Stimulated activated CD8-positive, alpha-beta memory T cell treated with anti-CD3 and anti-CD28 coated beads, Interleukin-4, amount 100 ng/mL, for 1 hour (primary cell): ENCODE results near the gene RAB13.

Experiments
- DNase-seq, 2 donors: peaks; one replicate each; pipeline ENCODE4 v3.0.0-alpha.2; 2020; ENCODE audit warnings: low read depth in 2 of 2, low spot score in 1 of 2

Gene RAB13

DNA sequence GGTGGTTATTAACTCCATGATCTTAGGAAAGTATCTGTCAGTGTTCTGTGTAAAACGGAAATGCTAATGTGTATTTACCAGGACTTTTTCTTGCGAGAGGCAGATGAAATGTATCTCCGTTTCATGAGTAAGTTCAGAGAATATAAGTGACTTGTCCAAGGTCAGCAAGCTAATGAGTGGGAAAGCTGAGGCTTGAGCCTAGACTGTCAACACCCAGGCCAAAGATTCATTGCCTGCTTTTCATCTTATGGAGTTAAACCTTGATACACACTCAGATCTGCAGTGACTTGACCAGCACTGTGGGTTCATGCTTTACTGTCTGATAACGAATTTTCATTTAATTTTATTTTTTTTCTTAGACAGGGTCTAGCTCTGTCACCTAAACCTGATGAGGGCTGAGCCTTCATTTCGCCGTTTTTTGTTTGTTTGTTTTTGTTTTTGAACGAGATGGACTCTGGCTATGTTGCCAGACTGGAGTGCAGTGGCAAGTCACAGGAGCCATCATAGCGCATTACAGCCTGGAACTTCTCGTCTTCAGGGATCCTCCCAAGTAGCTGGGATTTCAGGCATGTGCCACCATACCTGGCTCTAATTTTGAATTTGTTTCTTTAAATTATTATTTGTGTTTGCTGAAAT is 7.7 kb downstream of the RAB13 start:
- DNase-seq, result no peak

DNA sequence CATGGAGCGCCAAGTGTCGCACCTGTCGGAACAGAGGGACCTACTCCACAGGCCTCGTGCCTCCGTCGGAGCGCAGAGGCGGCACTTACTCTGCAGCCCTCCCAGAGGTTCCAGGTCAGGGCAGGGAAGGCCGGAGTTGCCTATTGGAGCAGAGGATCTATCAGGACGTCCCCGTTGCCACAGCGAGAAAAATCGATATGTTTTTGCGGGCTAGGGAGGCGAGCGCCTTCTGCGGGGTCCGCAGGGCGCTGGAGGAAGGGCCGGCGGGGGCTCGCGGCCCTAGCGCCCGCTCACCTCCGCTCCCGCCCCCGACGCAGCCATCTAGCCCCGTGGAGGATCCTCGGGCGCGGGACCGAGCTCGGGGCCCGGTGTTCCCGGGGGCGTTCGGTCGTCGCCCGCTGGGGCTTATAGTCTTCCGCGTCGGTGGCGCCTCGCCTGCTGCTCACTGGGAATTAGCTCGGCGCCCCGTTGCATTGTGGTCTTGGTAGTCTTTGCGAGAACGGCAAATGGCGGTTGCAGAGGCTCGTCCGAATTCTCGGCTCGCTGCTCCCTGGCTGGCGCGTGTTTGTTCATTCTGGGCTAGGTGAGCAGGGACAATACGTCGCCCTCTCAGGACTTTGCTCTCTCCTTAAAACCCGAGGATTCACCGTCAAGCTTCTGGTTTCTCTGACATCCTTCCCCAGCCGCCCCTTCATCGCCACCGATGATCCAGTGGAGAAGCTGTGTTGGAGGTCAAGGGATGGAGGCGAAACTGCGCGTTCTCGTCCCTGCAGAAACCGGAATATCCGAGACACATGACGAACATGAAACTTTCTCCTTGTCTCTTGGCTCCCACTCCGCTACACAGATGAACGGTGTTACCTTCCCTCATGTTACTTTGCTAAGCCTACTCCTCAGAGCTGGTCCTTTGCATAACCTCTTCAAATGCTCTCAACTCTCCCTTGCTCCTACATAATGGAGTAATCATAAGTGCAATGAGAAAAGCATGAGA is 8.6 kb downstream of the RAB13 start, which contains the start of gene JTB:
Gene JTB (minus strand): TSS at position 425 of the 991 bp plus-strand sequence. CDS start 422 bp downstream, at position 3.
- DNase-seq, result peak in 1 of 2 donors; percentile 66

DNA sequence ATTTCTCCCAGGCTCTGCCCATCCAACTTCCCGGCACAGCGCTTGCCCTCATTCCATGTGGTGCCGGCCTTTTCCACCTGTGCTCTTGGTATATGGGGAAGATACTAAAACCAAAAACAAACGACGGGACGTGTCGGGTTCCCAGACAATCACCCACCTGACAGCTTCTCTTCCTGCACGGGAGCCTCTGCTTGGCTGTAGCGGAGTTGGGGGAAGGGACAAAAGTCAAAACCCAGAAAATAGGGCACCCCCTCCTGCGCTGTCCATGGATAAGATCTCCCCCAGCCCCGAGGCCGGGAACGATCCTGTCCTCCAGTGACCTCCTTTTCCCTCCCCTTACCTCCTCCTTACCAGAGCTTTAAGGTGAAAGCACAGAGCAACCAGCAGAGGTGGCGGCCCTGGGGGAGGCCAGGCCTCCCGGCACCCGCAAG is 9.3 kb downstream of the RAB13 start:
- no peak for DNase-seq

DNA sequence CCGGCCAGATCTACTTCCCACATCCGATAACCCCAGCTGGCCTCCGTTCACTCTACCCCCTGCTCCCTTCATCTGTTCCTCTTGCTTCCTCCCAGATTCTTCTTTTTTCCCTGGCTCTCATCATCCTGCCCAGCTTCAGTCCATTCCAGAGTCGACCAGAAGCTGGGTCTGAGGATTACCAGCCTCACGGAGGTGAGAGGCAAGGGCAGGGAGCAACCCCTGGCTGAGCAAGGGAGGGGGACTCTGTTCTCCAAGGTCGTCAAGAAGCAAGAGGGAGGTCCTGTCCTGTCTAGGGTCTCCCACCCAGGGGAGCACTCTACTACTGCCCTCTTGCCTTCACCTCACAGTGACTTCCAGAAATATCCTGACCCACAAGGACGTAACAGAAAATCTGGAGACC is 12.6 kb downstream of the RAB13 start:
- DNase-seq, result no peak

DNA sequence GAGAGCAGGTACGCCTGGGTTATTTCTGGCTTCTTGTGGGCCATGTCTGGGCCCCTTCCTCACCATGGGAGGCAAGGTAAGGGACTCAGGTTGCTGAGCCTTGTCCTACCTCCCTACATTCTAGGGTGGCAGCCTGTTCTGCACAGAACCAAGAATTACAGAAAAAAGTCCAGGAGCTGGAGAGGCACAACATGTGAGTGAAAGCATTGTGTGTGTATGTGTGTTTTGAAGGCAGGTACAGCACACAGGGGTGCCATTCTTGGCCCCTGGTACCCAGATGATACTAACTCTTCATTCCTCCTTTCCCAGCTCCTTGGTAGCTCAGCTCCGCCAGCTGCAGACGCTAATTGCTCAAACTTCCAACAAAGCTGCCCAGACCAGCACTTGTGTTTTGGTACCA is 13.1 kb downstream of the RAB13 start:
- DNase-seq, result no peak

DNA sequence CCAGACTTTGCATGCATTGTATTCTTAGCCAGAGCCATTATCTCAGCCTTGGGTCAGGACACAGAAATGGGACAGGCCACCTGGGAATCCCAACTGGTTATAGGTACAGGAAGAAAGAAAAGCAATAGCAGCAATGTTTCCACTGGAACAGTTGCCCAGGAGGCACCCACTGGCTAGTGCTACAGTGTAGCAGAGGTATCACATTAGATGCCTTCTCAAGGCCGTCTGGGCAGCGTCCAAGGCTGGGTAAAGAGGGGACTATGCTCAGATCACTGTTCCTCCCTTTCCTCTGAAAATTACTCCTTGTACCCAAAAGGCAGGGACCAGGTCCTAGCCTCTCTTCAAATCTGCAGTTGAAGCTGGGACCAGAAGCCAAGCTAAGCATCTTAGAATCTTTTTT is 15.8 kb downstream of the RAB13 start:
- DNase-seq, result no peak

DNA sequence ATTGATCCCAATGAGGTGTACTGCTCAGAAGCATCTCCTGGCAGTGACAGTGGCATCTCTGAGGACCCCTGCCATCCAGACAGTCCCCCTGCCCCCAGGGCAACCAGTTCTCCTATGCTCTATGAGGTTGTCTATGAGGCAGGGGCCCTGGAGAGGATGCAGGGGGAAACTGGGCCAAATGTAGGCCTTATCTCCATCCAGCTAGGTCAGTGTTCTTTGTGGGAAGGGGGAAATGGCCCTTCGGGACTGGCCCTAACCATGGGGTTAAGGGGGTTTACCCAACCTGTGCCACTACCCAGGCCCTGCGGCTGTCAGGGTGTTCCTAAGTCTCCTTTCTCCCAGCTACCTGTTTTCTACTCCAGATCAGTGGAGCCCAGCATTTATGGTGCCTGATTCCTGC is 17.2 kb downstream of the RAB13 start:
- no peak for DNase-seq

DNA sequence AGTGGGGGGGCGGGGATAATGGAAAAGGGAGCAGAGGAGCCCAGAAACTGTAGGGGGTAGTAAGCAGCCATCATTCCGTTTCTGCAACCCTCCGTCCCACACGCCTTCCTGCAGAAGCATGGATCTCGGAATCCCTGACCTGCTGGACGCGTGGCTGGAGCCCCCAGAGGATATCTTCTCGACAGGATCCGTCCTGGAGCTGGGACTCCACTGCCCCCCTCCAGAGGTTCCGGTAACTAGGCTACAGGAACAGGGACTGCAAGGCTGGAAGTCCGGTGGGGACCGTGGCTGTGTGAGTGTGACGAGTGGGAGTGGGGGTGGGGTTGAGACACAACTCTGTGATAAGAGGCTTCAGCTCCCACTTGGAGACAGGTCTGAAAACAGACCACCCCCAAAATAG is 17.7 kb downstream of the RAB13 start:
- DNase-seq, result no peak

DNA sequence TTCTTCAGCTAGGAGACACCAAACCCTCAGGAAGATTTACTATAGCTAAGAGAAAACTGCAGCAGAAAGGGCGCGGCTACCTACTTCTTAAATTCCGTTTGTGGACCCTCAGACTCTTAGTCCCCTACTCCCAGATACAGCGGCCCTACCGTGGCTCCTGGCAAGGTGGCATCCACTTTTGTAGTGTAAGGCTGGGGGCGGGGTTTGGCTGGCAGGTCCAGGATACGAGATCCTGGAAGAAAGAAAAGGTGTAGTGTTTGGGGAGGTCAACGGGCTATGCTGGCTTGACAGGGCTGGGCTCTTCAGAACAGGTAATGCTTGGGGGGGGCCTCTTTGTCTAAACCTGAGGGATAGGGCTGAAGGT is 18.2 kb downstream of the RAB13 start:
- no peak for DNase-seq

DNA sequence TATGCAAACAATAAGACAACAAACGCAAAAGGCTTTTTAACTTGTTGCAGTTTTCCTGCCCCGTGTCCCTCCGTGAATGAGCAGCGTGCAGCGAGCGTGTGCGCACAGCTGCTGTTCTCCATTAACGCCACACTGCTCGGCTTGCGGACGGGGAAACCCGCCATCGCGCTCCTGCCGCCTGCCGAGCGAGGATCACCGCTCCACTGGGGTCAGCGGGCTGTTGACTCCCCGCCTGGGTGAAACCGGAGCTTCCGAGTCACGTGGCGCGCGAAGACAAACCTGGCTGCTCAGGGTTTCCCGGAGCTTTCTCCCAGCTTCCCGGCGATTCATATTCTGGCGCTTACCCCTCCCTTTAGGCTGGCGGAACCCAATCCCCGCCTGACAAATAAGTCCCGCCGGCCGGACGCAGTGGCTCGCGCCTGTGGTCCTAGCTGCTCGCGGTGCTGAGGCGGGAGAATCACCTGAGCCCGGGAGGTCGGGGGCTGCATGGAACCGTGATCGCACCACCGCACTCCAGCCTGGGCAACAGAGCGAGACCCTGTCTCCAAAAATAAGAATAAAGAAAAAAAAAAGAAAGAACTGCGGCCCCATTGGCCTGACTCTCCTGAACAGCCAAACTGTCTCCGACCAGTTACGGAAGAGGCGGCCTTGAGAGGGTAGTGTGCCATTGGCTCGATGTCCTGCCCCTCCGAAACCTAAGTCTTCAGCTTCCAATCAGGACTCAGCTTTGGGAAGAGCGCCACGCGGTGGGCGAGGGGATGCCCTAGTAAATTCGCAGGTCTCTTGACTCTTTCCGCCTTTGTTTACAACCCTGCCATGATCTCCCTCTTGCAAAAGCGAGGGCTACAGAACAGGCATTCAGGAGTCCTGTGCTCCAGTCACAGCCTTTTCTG is 18.8 kb downstream of the RAB13 start, which contains the start of gene CREB3L4:
Gene CREB3L4 (plus strand): TSS at position 796 of the 893 bp plus-strand sequence. CDS start 624 bp downstream, outside the sequence.
- DNase-seq, result peak; percentile 57 to 63

DNA sequence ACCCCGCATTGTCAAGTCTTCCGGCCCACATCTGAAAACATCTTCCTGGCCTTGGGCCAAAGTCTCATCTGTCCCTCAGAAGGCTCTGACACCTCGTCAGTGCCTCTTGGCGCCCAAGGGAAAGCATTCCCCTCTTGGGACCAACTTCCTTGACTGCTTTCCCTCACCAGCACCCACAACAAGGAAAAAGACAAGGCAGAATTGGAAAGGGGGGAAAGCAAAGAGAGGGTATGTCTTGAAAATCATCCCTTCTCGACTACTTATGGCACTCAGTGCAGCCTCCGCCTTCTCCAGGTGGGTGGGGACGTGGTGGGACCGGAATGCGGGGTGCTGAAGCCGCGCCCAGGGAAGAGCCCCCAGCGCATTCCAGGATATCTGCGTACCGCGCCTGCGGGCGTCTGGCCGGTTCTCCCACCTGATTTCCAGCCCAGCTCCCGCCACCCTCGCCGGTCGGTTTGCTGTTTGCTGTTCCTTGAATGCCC is 22.2 kb downstream of the RAB13 start:
- no peak for DNase-seq

DNA sequence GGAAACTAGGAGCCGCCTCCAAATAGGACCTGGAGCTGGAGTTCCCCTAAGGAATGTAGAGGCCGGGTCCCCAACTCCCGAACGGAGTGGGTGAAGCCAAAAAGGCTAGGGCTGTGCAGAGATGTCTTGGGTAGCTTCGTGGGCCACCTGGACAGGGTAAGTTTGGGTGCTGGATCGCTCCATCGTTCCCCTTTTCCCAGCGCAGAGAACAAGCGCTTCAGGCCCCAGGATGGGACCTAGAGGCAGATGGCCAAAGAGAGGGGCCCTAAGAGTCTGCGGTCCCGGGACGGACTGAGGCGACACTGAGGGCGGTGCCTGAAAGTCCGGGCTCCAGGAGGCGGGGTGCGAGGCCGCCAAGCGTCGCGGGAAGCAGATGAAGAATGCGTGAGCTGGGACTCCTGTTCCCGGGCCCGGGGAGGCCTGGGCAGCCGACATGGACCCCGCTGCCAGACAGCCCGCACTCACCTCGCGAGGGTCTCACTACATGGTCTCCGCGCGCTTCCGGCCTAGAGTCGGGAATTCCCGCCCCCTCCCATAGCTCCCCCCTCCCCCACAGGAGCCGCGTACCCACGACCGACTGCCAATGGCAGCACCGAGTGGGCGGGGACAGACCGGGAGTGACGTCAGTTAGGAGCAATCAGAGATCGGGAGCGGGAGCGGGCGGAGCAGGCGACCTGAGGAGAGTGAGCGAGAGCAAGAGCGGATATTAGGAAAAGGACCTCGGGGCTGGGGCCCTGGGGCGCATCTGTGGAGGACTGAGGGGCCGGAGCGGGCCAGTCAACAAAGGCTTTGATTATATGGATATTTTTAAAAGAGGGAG is 22.9 kb downstream of the RAB13 start, which contains the start of gene SLC39A1:
Gene SLC39A1 (minus strand): TSS at position 508 of the 820 bp plus-strand sequence. CDS start 822 bp downstream, outside the sequence.
- DNase-seq, result peak; percentile 84 to 87

DNA sequence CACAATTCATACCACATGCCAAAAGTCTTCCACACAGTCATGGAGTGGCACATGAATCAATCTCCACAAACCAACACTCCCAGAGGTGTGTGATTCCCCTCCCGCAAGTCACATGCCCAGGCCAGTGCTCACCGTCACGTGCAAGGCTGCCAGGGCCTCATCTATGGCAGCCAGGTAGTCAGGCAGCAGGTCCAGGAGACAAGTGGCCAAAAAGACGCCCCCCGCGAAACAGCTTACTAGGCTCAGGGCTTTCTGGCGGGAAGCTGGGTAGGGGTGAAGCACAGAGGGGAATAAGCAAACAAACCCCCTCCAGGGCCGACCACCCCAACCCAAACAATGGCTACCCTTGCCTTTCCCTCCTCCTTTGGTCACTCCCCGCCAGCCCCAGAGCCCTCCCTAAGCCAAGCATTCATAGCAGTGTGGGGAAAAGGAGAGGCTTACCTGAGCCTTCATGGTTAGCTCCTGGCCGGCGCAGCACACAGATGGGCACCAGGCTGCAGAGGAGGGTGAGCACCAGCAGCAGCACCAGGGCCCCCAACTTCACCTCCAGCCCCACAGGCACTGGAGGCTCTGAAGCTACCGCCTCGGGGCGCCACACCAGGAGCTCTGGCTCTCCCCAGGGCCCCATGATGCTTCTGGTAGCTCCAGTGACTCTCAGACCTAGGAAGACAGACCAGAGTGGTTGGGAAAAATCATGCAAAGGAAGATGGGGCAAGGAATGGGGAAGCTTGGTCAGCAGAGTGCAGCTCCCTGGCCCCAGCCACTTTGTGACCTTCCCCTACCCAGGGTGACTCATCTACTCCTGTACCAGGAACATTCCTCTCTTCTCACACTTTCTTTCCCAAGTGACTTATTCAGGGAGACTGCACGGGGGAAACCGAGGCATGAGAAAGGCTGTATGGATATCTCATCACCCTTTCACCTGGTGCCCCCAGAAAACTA is 23.8 kb downstream of the RAB13 start:
- DNase-seq, result no peak

DNA sequence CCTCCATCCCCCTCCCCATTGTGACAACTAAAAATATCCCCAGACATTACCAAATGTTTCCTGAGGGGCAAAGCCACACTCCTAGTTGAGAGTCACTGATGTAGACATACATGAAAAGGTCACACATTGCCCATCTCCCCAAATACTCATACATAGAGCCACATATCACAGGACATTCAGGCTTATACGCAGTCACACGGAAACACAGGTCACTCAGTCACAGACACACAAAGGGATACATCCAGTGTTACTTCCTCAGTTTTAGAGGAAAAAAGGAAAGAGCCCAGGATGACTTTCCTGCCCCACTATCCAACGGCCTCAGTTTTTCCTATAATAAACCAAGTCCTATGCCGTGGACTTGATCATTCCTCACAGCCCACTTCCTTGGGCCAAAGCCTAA is 24.7 kb downstream of the RAB13 start:
- DNase-seq, result no peak

DNA sequence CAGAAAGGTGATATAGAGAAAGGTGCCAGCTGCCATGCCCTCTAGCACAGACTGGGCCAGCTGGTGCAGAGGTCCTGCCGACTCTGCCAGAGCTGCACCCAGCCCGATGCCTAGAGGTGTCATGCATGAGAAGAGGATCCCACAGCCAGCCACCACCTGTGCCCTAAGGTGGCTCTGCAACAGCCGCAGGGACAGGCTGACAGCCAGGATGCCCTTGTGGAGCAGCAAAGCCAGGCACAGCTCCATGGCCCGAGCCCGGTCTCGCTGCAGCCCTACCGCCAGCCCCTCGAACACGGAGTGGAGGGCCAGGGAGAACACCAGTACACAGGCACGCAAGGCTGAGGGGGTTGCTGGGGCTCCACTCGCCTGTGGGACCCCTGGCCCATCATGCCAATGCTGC is 25.9 kb downstream of the RAB13 start:
- DNase-seq, result no peak

DNA sequence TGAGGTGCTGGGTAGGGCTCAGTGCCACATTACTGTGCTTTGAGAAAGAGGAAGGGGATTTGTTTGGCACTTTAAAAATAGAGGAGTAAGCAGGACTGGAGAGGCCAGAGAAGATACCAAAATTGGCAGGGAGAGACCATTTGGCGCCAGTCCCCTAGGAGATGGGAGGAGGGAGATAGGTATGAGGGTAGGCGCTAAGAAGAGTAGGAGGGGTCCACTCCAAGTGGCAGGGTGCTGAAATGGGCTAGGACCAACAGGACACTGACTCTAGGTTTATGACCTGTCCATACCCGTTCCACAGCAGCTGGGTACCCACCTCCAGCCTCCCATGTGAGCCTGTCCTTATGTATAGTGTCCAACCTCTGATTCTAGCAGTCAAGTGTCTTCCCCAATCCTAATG is 26.7 kb downstream of the RAB13 start:
- DNase-seq, result no peak

DNA sequence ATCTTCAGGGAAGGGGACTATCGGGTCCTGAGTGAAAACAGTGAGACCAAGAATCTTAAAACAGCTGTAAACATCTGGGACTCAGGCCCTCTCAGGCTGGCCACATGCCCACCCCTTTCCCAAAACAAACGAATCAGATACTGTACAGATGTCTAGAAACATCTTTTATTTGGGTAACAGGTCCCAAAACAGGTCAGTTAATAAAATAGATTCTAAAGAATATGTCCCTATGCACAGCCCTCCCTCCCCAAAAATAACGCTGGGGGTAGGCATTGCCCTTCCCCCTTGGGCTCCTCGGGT is 27.2 kb downstream of the RAB13 start:
- DNase-seq, result no peak

DNA sequence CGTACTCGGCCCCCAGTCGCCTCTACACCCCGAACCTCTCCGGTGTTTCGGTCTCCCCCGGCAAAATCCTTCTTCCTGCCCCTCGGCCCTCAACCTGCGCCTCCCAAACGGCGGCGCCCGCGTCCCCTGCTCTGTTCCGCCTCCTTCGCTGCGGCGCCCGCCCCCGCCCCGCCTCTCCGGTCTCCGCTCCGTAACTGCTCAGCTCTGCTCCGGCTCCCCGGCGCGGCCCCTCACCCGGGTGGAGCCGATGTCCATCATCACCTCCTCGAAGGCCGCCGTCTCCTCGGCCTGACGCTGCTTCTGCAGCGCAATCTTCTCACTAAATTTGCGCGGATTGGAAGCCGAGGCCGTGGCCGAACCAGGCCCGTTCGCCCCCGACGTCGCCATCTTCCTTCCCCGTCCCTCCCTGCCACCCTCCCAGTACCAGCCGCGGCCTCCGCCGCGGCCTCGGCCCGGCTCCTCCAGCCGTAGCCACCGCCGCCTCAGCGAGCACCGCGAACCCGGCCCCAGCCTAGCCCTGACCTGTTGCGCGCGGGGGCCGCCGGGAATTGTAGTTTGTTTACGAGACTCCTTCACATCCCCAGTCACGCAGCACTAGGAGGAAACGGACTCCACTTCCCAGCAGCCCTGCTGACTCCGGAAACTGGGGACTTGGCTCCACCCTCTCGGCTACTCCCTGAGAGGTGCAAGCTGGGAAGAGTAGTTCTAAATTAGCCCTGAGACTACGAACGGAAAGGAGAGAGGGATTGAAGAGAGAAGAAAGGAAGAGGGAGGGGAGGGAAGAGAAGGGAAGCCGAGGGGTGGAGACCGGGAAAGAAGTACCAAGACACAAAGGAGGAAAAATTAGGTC is 27.8 kb downstream of the RAB13 start, which contains the start of gene CRTC2:
Gene CRTC2 (minus strand): TSS at position 502 of the 850 bp plus-strand sequence. CDS start 115 bp downstream, at position 387.
- DNase-seq, result peak; percentile 87 to 93
